Stimulated activated CD4-positive, alpha-beta T cell treated with anti-CD3 and anti-CD28 coated beads, TNF-alpha, amount 100 ng/mL, for 1 hour (primary cell): ENCODE results near the gene KASH5.
"Not testable (repeated sequence)": the region's sequence is repeated elsewhere in the genome, so short reads cannot be mapped to it uniquely, and the experiment has no call there.

Experiments used
- DNase-seq, 3 donors: peaks; one replicate each; pipeline ENCODE4 v3.0.0-alpha.2; 2020; ENCODE audit warnings: low read depth in 3 of 3, low spot score in 1 of 3

Gene KASH5

GRCh38 chr19:49434907-49435583 lies 47.0 kb downstream of the KASH5 start:
- no peak for DNase-seq

GRCh38 chr19:49435670-49436069 lies 47.6 kb downstream of the KASH5 start:
- no peak for DNase-seq

- DNase-seq, result peak in 1 of 3 donors; percentile 42
These were observed 48.5 kb downstream of the KASH5 start for GRCh38 chr19:49436381-49437017.

- no peak for DNase-seq
These were observed 49.2 kb downstream of the KASH5 start for GRCh38 chr19:49437231-49437630.

- DNase-seq, result no peak
These were observed 50.2 kb downstream of the KASH5 start for GRCh38 chr19:49438261-49438660.

- DNase-seq, result no peak
These were observed 51.8 kb downstream of the KASH5 start for GRCh38 chr19:49439836-49440235.

- no peak for DNase-seq
These were observed 52.6 kb downstream of the KASH5 start for GRCh38 chr19:49440439-49441209.

- no peak for DNase-seq
These were observed 53.3 kb downstream of the KASH5 start, which contains the start of gene SLC17A7 for GRCh38 chr19:49441210-49441959. SLC17A7 (minus strand) TSS chr19:49441527; CDS start chr19:49441379, 148 bp downstream.

- DNase-seq, result no peak
These were observed 53.9 kb downstream of the KASH5 start for GRCh38 chr19:49441960-49442350.

GRCh38 chr19:49442354-49442753 lies 54.3 kb downstream of the KASH5 start:
- DNase-seq, result no peak

- DNase-seq, result peak in 1 of 3 donors; percentile 40
These were observed 54.8 kb downstream of the KASH5 start for GRCh38 chr19:49442771-49443365.

GRCh38 chr19:49443366-49444099 lies 55.5 kb downstream of the KASH5 start:
- DNase-seq, result peak; percentile 80 to 91 (median 85)

- DNase-seq, result not testable (repeated sequence)
These were observed 56.2 kb downstream of the KASH5 start for GRCh38 chr19:49444100-49444700.

- DNase-seq, result no peak
These were observed 57.9 kb downstream of the KASH5 start for GRCh38 chr19:49445997-49446396.

GRCh38 chr19:49447485-49448431 lies 59.7 kb downstream of the KASH5 start:
- no peak for DNase-seq

- no peak for DNase-seq
These were observed 60.4 kb downstream of the KASH5 start for GRCh38 chr19:49448432-49448786.

GRCh38 chr19:49450405-49450804 lies 62.4 kb downstream of the KASH5 start:
- no peak for DNase-seq

- DNase-seq, result peak; percentile 78 to 89 (median 88)
These were observed 63.6 kb downstream of the KASH5 start, which contains the start of gene PIH1D1 for GRCh38 chr19:49451430-49452181. PIH1D1 (minus strand) TSS chr19:49451814; CDS start chr19:49451574, 240 bp downstream.
